Measurements from ENCODE around the gene FAT1.

DNA sequence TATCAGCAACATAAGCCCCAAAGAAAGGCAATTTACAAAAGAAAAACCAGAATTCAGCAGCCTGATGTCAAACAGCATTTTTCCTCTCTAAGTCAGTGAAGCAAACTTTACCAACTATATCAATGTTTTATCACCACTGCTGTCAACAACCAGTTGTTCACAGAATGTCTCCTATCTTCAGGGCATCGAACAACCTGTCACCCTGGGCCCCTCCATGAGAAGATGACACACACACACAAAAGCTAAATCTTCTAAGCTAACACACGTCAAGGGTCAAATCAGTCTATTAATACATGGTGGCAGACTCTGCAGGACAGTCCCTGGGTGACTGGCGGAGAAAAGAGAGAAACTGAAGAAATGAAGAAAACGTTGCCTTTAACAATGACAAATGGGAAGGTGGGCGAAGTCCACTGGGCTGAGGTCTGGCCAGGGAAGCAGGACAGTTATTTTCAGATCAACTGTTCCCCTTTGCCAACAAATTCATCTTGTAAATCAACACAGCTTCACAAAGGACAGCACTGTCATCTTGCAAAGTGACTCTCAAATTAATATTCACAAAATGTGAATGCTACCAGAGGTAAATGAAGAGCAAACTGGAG lies 13.0 kb downstream of the FAT1 start:
- TF ChIP-seq, protein P1, sequence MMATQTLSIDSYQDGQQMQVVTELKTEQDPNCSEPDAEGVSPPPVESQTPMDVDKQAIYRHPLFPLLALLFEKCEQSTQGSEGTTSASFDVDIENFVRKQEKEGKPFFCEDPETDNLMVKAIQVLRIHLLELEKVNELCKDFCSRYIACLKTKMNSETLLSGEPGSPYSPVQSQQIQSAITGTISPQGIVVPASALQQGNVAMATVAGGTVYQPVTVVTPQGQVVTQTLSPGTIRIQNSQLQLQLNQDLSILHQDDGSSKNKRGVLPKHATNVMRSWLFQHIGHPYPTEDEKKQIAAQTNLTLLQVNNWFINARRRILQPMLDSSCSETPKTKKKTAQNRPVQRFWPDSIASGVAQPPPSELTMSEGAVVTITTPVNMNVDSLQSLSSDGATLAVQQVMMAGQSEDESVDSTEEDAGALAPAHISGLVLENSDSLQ (IDR thresholded peaks at IDR 0.05) = no peak
- TF ChIP-seq CTBP1 (IDR thresholded peaks at IDR 0.05; ENCODE audit: borderline replicate concordance) (no peak), SUZ12 (IDR thresholded peaks at IDR 0.05) (no peak), SP1 (IDR thresholded peaks at IDR 0.05) (no peak), TARDBP (IDR thresholded peaks at IDR 0.05) (no peak), FOXA1 (IDR thresholded peaks at IDR 0.05) (no peak), ARNT (IDR thresholded peaks at IDR 0.05) (no peak), ELF4 (IDR thresholded peaks at IDR 0.05) (no peak), BHLHE40 (IDR thresholded peaks at IDR 0.05; ENCODE audit: borderline replicate concordance) (no peak), ZNF384 (IDR thresholded peaks at IDR 0.05) (no peak), FOXK2 (IDR thresholded peaks at IDR 0.05) (no peak)
